SK-N-SH (cell line): ENCODE results near the gene CLEC2D. TPM values are rescaled to one million over a fixed set of nuclear protein-coding genes. Genes with fewer than 3 reads are reported as not detected.

Experiments
- CTCF ChIA-PET: fragments of 300-600, 350-600 bp; formaldehyde crosslinking; extraction: SDS; loops from one replicate; lab custom pipeline; 2021; lab: Yijun Ruan, JAX
- POLR2A ChIA-PET: fragments of 350-600 bp; sonication (Branson Sonifier 250); formaldehyde crosslinking; extraction: SDS; loops from one replicate; lab custom pipeline; 2020; ENCODE audit warnings: antibody characterized with exemption, inconsistent platforms; lab: Yijun Ruan, JAX
- DNase-seq: peaks from one replicate; pipeline ENCODE4 v3.0.0; 2012
- H2AFZ ChIP-seq: fragments of 200-600 bp; sonication (generic); 2 replicates; pipeline ENCODE4 v1.8.1; 2016; ENCODE audit warnings: antibody characterized with exemption, mild to moderate bottlenecking, low read depth
- H3F3A ChIP-seq: fragments of 200-600 bp; sonication (generic); replicated peaks from 2 replicates; pipeline ENCODE3; 2016; ENCODE audit warnings: antibody characterized with exemption, mild to moderate bottlenecking; ENCODE audit not compliant: insufficient read depth
- H3K27ac ChIP-seq, 2 experiments: fragments of 200-500 bp in 1 of 2; fragments of 200-600 bp in 1 of 2; sonication (Bioruptor generic) in 1 of 2; sonication (generic), shearing (Covaris generic) in 1 of 2; 2 replicates each; pipeline versions ENCODE4 v1.5.1 to v1.6.1; 2014 to 2016; ENCODE audit warnings: low read depth in 2 of 2, inconsistent platforms in 1 of 2, low read length in 1 of 2, mild to moderate bottlenecking in 1 of 2, mixed read lengths in 1 of 2
- H3K27me3 ChIP-seq: fragments of 200-600 bp; sonication (generic), shearing (Covaris generic); 2 replicates; pipeline ENCODE4 v1.6.1; 2016; ENCODE audit warnings: mixed run types; ENCODE audit not compliant: insufficient read depth
- H3K36me3 ChIP-seq, 2 experiments: fragments of 200-500 bp in 1 of 2; fragments of 200-600 bp in 1 of 2; sonication (Bioruptor generic) in 1 of 2; sonication (generic) in 1 of 2; replicated peaks in 1 of 2; 2 replicates each; pipeline versions ENCODE3 to v1.5.1; 2014 to 2016; ENCODE audit warnings: low read length in 1 of 2, mild to moderate bottlenecking in 1 of 2; ENCODE audit not compliant: insufficient read depth in 2 of 2, control insufficient read depth in 1 of 2
- H3K4me1 ChIP-seq, 2 experiments: fragments of 200-500 bp in 1 of 2; fragments of 200-600 bp in 1 of 2; sonication (Bioruptor generic) in 1 of 2; sonication (generic), shearing (Covaris generic) in 1 of 2; 2 replicates each; pipeline versions ENCODE4 v1.5.1 to v1.6.1; 2014 to 2016; ENCODE audit warnings: low read depth in 1 of 2, low read length in 1 of 2, mixed run types in 1 of 2; ENCODE audit not compliant: insufficient read depth in 2 of 2, control insufficient read depth in 1 of 2
- H3K4me2 ChIP-seq: fragments of 200-600 bp; sonication (generic), shearing (Covaris generic); 2 replicates; pipeline ENCODE4 v1.6.1; 2017; ENCODE audit warnings: mixed run types
- H3K4me3 ChIP-seq, 2 experiments: fragments of 200-500 bp in 1 of 2; fragments of 200-600 bp in 1 of 2; sonication (Bioruptor generic) in 1 of 2; sonication (generic), shearing (Covaris generic) in 1 of 2; 2 replicates each; pipeline versions ENCODE4 v1.5.1 to v1.8.1; 2014 to 2016; ENCODE audit warnings: low read depth in 2 of 2, inconsistent platforms in 1 of 2, low read length in 1 of 2, mild to moderate bottlenecking in 1 of 2, mixed read lengths in 1 of 2, moderate library complexity in 1 of 2
- H3K79me2 ChIP-seq: fragments of 200-600 bp; sonication (generic); 2 replicates; pipeline ENCODE4 v1.8.1; 2017; ENCODE audit warnings: mild to moderate bottlenecking; ENCODE audit not compliant: insufficient read depth
- H3K9ac ChIP-seq: fragments of 200-600 bp; sonication (generic); 2 replicates; pipeline ENCODE4 v1.6.1; 2017; ENCODE audit warnings: mixed run types
- H3K9me2 ChIP-seq: fragments of 200-600 bp; sonication (generic); 2 replicates; pipeline ENCODE4 v1.6.1; 2017; ENCODE audit warnings: mixed run types
- H3K9me3 ChIP-seq: fragments of 200-600 bp; sonication (generic); 2 replicates; pipeline ENCODE4 v1.6.1; 2017; ENCODE audit warnings: mixed run types, mild to moderate bottlenecking, moderate library complexity
- H4K20me1 ChIP-seq: fragments of 200-600 bp; sonication (generic); 2 replicates; pipeline ENCODE4 v1.6.1; 2017; ENCODE audit warnings: mild to moderate bottlenecking, mixed run types; ENCODE audit not compliant: insufficient read depth
- CHD2 ChIP-seq: fragments of 150-350 bp; IDR thresholded peaks from 2 replicates; pipeline ENCODE4 v1.6.1; 2018; ENCODE audit warnings: low read length; ENCODE audit not compliant: partially characterized antibody
- ELF1 ChIP-seq: IDR thresholded peaks from 2 replicates; pipeline ENCODE4 v1.4.0; 2012
- EZH2phosphoT487 ChIP-seq: fragments of 200-600 bp; sonication (generic); IDR thresholded peaks from 2 replicates; pipeline ENCODE4 v1.6.1; 2017; ENCODE audit warnings: low read depth, mixed run types, mild to moderate bottlenecking, antibody characterized with exemption, moderate library complexity, borderline replicate concordance
- FOXM1 ChIP-seq: IDR thresholded peaks from 2 replicates; pipeline ENCODE4 v1.4.0; 2012; ENCODE audit warnings: low read depth, mild to moderate bottlenecking
- GATA2 ChIP-seq: sonication (generic); formaldehyde crosslinking; IDR thresholded peaks from 2 replicates; pipeline ENCODE4 v1.5.0; 2020; ENCODE audit warnings: mild to moderate bottlenecking, missing genetic modification reagents
- IRF3 ChIP-seq: fragments of 150-350 bp; IDR thresholded peaks from 2 replicates; pipeline ENCODE4 v1.6.1; 2016; ENCODE audit warnings: mild to moderate bottlenecking, low read depth, low read length
- NFIC ChIP-seq: IDR thresholded peaks from 2 replicates; pipeline ENCODE4 v1.4.0; 2012; ENCODE audit warnings: borderline replicate concordance
- RAD21 ChIP-seq: IDR thresholded peaks from 2 replicates; pipeline ENCODE4 v1.6.1; 2012; ENCODE audit warnings: mild to moderate bottlenecking, low read length
- REST ChIP-seq: IDR thresholded peaks from 2 replicates; pipeline ENCODE4 v1.6.1; 2012; ENCODE audit warnings: mild to moderate bottlenecking, low read depth, low read length, moderate library complexity
- SMC3 ChIP-seq: IDR thresholded peaks from 2 replicates; pipeline ENCODE4 v1.6.1; 2012; ENCODE audit warnings: low read depth, low read length, improper control_type of control experiment
- TAF1 ChIP-seq: IDR thresholded peaks from 2 replicates; pipeline ENCODE4 v1.6.1; 2012; ENCODE audit warnings: low read depth, mild to moderate bottlenecking, low read length, moderate library complexity, borderline replicate concordance
- TEAD4 ChIP-seq: IDR thresholded peaks from 2 replicates; pipeline ENCODE4 v1.4.0; 2012; ENCODE audit warnings: mild to moderate bottlenecking, borderline replicate concordance; ENCODE audit not compliant: insufficient read depth
- YY1 ChIP-seq: IDR thresholded peaks from 2 replicates; pipeline ENCODE4 v1.4.0; 2012; ENCODE audit warnings: low read depth, mild to moderate bottlenecking
- WGBS: methylation state at CpG from one replicate; pipeline ENCODE4 v1.1.6; 2017; ENCODE audit warnings: low lambda C conversion rate; 5-methylcytosine and 5-hydroxymethylcytosine counted together
- polyA plus RNA-seq, 3 experiments: library from polyadenylated mRNA; depleted of rRNA; stranded (reverse); fragments of >200 nt; gene quantifications; 2 replicates each; pipeline ENCODE4 v1.2.3, GENCODE V29; 2012

Gene CLEC2D
- polyA plus RNA-seq, 1 of the 3 experiments (the other 2 are of a cell fraction) = 0.81 TPM

DNA sequence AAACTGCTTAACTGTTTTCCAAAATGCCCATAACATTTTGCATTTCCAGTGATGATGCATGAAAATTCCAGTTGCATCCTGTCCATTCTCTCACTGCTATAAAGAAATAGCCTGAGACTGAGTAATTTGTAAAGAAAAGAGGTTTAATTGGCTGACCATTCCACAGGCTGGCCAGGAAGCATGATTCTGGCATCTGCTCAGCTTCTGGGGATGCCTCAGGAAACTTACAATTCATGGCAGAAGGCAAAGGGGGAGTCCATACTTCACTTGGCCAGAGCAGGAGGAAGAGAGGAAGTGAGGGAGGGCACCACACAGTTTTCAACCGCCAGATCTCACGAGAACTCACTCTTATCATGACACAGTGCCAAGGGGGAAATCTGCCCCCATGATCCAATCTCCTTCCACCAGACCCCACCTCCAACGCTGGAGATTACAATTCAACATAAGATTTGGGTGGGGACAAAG lies 18.2 kb upstream of the CLEC2D start (continued):
- TF ChIP-seq GATA2 (CRISPR knock-in tag) = no peak
- TF ChIP-seq ELF1 = no peak
- TF ChIP-seq, all 33 proteins: peak for 0

GRCh38 chr12:9660046-9660445 lies 9.5 kb upstream of the CLEC2D start:
- Histone ChIP-seq H3K36me3 (peaks cover 13 to 42% of the 10 kb centered on the region in 2 experiments), H3K27me3 (no peaks in the 10 kb centered on the region), H2AFZ (no peak overlapping the region), H3K4me3 (no peak overlapping the region), H3K9me2 (no peaks in the 10 kb centered on the region), H3K4me2 (no peak overlapping the region), H3K9me3 (no peaks in the 10 kb centered on the region), H4K20me1 (no peaks in the 10 kb centered on the region), H3K9ac (no peak overlapping the region), H3K79me2 (no peaks in the 10 kb centered on the region), H3F3A (no peaks in the 10 kb centered on the region), H3K4me1 (no peaks in the 10 kb centered on the region), H3K27ac (no peak overlapping the region)
- TF ChIP-seq FOXM1 (no peak), REST (no peak), TAF1 (no peak), EZH2phosphoT487 (no peak), TEAD4 (no peak), CHD2 (no peak), NFIC (no peak), RAD21 (no peak), GATA2 (CRISPR knock-in tag) (no peak), YY1 (no peak), IRF3 (no peak), SMC3 (no peak)
- ChIA-PET CTCF (no interaction called here), POLR2A (no interaction called here)
- WGBS = 100% methylated on average over 1 of the region's 1 CpG
- DNase-seq = no peak
